ENCODE measurements around the gene FAM117A. TPM values are rescaled to one million over a fixed set of nuclear protein-coding genes. Genes with fewer than 3 reads are reported as not detected.

FAM117A gene
- total RNA-seq, 2 experiments from 2014 or later, result 14.1 to 15.4 TPM

Other genes starting within 250 kb of the FAM117A start
- gene NXPH3, start 188.3 kb downstream of the FAM117A start, total RNA-seq, result under 1 TPM; 0.09 TPM
- gene SPOP, start 86.0 kb downstream of the FAM117A start, total RNA-seq, result 10 to 100 TPM; 57.0 to 64.6 TPM
- 10 to 100 TPM; 43.9 to 59.4 TPM for gene SLC35B1, start 56.2 kb downstream of the FAM117A start, total RNA-seq
- 10 to 100 TPM; 63.5 to 93.0 TPM for gene KAT7, start 24.6 kb upstream of the FAM117A start, total RNA-seq
- gene TAC4, start 83.9 kb upstream of the FAM117A start, total RNA-seq, result not detected
- under 1 TPM; 0.85 to 0.86 TPM for gene DLX4, start 205.1 kb upstream of the FAM117A start, total RNA-seq
- under 1 TPM in 1 of 2 experiments, not detected in 1; 0.09 TPM for gene DLX3, start 231.1 kb upstream of the FAM117A start, total RNA-seq